Measurements from ENCODE around the gene TBX15.

Gene TBX15

GRCh38 chr1:119001181-119002027, 13.3 kb upstream of the TBX15 start:
- DNase-seq, result no peak

GRCh38 chr1:119000371-119001180, 12.4 kb upstream of the TBX15 start:
- no peak for DNase-seq

GRCh38 chr1:118999348-119000071, 11.4 kb upstream of the TBX15 start:
- no peak for DNase-seq

- DNase-seq, result no peak
These were observed 10.0 kb upstream of the TBX15 start for GRCh38 chr1:118998171-118998570.

GRCh38 chr1:118997225-118997624, 9.1 kb upstream of the TBX15 start:
- DNase-seq, result no peak

- DNase-seq, result no peak
These were observed 7.3 kb upstream of the TBX15 start for GRCh38 chr1:118995312-118996016.

- DNase-seq, result no peak
These were observed 5.5 kb upstream of the TBX15 start for GRCh38 chr1:118993700-118994026.

GRCh38 chr1:118992868-118993699, 4.9 kb upstream of the TBX15 start:
- DNase-seq, result no peak

GRCh38 chr1:118992237-118992825, 4.2 kb upstream of the TBX15 start:
- DNase-seq, result no peak

- no peak for DNase-seq
These were observed 3.3 kb upstream of the TBX15 start for GRCh38 chr1:118991448-118991847.

- no peak for DNase-seq
These were observed 2.5 kb upstream of the TBX15 start for GRCh38 chr1:118990513-118991152.

- no peak for DNase-seq
These were observed 1.8 kb upstream of the TBX15 start for GRCh38 chr1:118989878-118990378.

GRCh38 chr1:118989006-118989815, 1.1 kb upstream of the TBX15 start:
- no peak for DNase-seq

GRCh38 chr1:118987468-118988185, 516 bp downstream of the TBX15 start:
- DNase-seq, result no peak

GRCh38 chr1:118986555-118987467, 1.3 kb downstream of the TBX15 start:
- DNase-seq, result no peak

GRCh38 chr1:118985640-118986554, 2.2 kb downstream of the TBX15 start:
- no peak for DNase-seq

All from NCI-H1048 (cell line).